OCI-LY1 (cell line): ENCODE measurements around the gene MCOLN1.

ENCODE experiments used
- H2AFZ ChIP-seq: fragments of 200-600 bp; sonication (generic), shearing (Covaris generic); 2 replicates; pipeline ENCODE4 v1.6.0; 2014; ENCODE audit warnings: antibody characterized with exemption, mild to moderate bottlenecking, low read length
- H3F3A ChIP-seq: fragments of 200-600 bp; sonication (generic), shearing (Covaris generic); 2 replicates; pipeline ENCODE4 v1.6.0; 2014; ENCODE audit warnings: mild to moderate bottlenecking, antibody characterized with exemption, low read length, moderate library complexity; ENCODE audit not compliant: insufficient read depth
- H3K27ac ChIP-seq: fragments of 200-600 bp; sonication (generic); 2 replicates; pipeline ENCODE4 v1.5.1; 2014; ENCODE audit warnings: low read length, mixed run types, mild to moderate bottlenecking, low read depth; ENCODE audit not compliant: poor library complexity, severe bottlenecking
- H3K27me3 ChIP-seq: fragments of 200-600 bp; sonication (generic); 2 replicates; pipeline ENCODE4 v1.6.0; 2014; ENCODE audit warnings: antibody characterized with exemption, mild to moderate bottlenecking, low read length, moderate library complexity; ENCODE audit not compliant: insufficient read depth
- H3K36me3 ChIP-seq: fragments of 200-600 bp; sonication (generic); 2 replicates; pipeline ENCODE4 v1.6.1; 2014; ENCODE audit warnings: mild to moderate bottlenecking, antibody characterized with exemption, low read length, moderate library complexity, mixed read lengths; ENCODE audit not compliant: insufficient read depth
- H3K4me1 ChIP-seq: fragments of 200-600 bp; sonication (generic); 2 replicates; pipeline ENCODE4 v1.5.1; 2014; ENCODE audit warnings: mild to moderate bottlenecking, low read length, moderate library complexity; ENCODE audit not compliant: insufficient read depth, severe bottlenecking
- H3K4me2 ChIP-seq: fragments of 200-600 bp; sonication (generic), shearing (Covaris generic); 2 replicates; pipeline ENCODE4 v1.6.1; 2014; ENCODE audit warnings: low read length
- H3K4me3 ChIP-seq: fragments of 200-600 bp; sonication (generic); 2 replicates; pipeline ENCODE4 v1.5.1; 2014; ENCODE audit warnings: low read length, low read depth, mild to moderate bottlenecking, mixed read lengths; ENCODE audit not compliant: poor library complexity, severe bottlenecking
- H3K79me2 ChIP-seq: fragments of 200-600 bp; shearing (Covaris generic); 2 replicates; pipeline ENCODE4 v1.6.1; 2016; ENCODE audit warnings: mixed run types, low read length, mixed read lengths; ENCODE audit not compliant: insufficient read depth
- H3K9ac ChIP-seq: fragments of 200-600 bp; sonication (generic), shearing (Covaris generic); 2 replicates; pipeline ENCODE4 v1.6.1; 2014; ENCODE audit warnings: mild to moderate bottlenecking, low read length, mixed read lengths
- H3K9me2 ChIP-seq: fragments of 200-600 bp; sonication (generic), shearing (Covaris generic); 2 replicates; pipeline ENCODE4 v1.6.1; 2014; ENCODE audit warnings: low read depth, mild to moderate bottlenecking, low read length, mixed read lengths
- H3K9me3 ChIP-seq: fragments of 200-600 bp; shearing (Covaris generic); 2 replicates; pipeline ENCODE4 v1.6.1; 2014; ENCODE audit warnings: low read length, mixed read lengths
- H4K20me1 ChIP-seq: fragments of 200-600 bp; sonication (generic), shearing (Covaris generic); 2 replicates; pipeline ENCODE4 v1.6.0; 2016; ENCODE audit warnings: mild to moderate bottlenecking, low read length; ENCODE audit not compliant: insufficient read depth
- EZH2 ChIP-seq: fragments of 200-600 bp; sonication (generic), shearing (Covaris generic); IDR thresholded peaks from 2 replicates; pipeline ENCODE4 v1.8.0; 2017; ENCODE audit warnings: borderline replicate concordance, mixed run types, mild to moderate bottlenecking, antibody characterized with exemption, low read length, moderate library complexity, mixed read lengths
- TF ChIP-seq, protein P1 (sequence below): fragments of 200-600 bp; sonication (generic), shearing (Covaris generic); IDR thresholded peaks from 2 replicates; pipeline ENCODE4 v1.5.1; 2017; ENCODE audit warnings: mild to moderate bottlenecking, antibody characterized with exemption, low read length, moderate library complexity, mixed read lengths

The MCOLN1 gene

DNA sequence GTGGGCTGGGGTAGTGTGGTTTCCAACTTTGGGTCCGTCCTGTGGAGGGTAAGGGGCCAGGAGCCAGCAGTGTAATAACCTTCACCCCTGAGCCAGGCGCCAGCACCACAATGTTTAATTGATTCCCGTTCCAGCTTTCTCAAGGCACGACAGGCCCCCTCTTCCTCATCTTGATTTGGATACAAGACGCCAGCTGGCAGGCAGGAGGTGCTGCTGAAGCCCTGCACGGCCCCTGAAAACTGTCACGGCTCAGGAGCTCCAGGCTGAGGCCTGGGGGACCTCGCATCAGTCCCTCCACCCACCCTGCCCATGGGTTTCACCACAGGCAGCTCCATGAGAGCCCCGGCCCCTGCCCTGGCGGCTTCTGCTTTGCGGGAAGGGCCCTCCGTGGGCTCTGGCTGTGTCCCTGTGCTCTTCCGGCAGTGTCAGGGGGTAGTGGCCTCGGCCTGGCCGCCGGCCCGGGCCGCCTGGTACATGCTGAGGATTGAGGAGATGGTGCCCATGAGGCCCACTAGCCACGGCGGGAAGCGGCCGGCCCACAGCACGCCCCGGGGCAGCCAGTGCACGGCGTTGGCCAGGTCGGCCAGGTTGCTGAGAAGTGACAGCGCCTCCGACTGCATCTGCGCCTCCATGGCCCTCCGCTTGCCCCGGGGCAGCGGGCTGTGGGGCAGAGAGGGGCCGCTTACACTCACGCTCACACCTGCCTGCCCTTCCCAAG lies 45.5 kb upstream of the MCOLN1 start:
- H3K4me1 ChIP-seq, result no peaks in the 10 kb centered on the region
- no peak overlapping the region for H3K27ac ChIP-seq
- H3K27me3 ChIP-seq, result peaks cover 7% of the 10 kb centered on the region; the same call in 1 of the 2 replicates
- no peaks in the 10 kb centered on the region for H3K9me3 ChIP-seq
- no peak overlapping the region for H3K4me3 ChIP-seq
- H4K20me1 ChIP-seq, result no peaks in the 10 kb centered on the region
- no peaks in the 10 kb centered on the region for H3K79me2 ChIP-seq
- no peak overlapping the region for H2AFZ ChIP-seq
- TF ChIP-seq, protein P1, sequence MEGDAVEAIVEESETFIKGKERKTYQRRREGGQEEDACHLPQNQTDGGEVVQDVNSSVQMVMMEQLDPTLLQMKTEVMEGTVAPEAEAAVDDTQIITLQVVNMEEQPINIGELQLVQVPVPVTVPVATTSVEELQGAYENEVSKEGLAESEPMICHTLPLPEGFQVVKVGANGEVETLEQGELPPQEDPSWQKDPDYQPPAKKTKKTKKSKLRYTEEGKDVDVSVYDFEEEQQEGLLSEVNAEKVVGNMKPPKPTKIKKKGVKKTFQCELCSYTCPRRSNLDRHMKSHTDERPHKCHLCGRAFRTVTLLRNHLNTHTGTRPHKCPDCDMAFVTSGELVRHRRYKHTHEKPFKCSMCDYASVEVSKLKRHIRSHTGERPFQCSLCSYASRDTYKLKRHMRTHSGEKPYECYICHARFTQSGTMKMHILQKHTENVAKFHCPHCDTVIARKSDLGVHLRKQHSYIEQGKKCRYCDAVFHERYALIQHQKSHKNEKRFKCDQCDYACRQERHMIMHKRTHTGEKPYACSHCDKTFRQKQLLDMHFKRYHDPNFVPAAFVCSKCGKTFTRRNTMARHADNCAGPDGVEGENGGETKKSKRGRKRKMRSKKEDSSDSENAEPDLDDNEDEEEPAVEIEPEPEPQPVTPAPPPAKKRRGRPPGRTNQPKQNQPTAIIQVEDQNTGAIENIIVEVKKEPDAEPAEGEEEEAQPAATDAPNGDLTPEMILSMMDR, result no peak
- TF ChIP-seq EZH2, result no peak
- H3F3A ChIP-seq, result no peaks in the 10 kb centered on the region
- H3K36me3 ChIP-seq, result peaks cover 22% of the 10 kb centered on the region
- H3K9me2 ChIP-seq, result no peaks in the 10 kb centered on the region
- H3K9ac ChIP-seq, result no peak overlapping the region
- H3K4me2 ChIP-seq, result no peak overlapping the region

DNA sequence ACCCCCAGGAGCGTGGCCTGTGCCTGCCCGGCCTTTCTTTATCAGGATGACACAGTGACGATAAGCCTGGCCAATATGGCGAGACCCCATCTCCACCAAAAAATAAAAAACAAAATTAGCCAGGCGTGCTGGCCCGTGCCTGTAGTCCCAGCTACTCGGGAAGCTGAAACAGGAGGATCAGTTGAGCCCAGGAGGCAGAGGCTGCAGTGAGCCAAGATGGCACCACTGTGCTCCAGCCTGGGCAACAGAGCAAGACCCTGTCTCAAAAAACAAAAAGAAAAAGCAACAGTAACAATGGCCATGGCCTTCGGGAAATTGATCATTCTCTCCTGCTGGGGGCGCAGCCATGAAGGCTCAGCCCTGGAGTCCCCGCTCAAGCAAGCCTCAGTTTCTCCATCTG lies 44.7 kb upstream of the MCOLN1 start:
- Histone ChIP-seq H2AFZ (no peak overlapping the region), H4K20me1 (no peaks in the 10 kb centered on the region), H3K27ac (no peak overlapping the region)

DNA sequence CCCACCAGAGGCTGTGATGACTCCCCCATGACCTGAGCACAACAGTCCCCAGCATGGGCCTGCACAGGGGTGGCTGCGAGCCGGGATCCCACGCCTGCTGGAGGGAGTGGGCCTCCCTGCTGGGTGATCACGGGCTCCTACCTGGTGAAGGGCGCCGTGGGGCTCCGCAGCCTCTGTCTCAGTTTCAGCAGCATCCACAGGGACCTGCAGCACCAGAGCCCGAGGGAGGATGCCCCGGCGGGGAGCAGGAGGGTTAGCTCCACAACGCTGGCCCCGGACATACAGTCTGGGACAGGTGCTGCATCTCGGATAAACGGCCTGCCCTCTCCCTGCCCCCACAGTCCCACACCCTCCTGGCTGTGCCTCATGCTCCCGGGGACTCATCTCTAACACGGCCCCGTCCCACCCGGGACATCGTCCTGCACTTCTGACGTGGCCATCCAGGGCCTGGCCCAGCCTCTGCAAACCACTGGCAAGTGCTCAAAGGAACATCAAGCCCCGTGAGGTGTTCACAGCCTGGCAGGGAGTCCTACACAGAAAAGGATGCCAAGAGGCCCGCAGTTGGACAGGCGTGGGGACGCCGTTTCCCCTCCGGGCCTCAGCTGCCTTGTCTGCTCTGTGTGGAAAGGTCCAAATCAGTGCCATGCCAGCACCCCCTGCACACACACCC lies 44.1 kb upstream of the MCOLN1 start:
- H3K27me3 ChIP-seq, result peaks cover 7% of the 10 kb centered on the region; the same call in 1 of the 2 replicates
- no peak overlapping the region for H3K4me2 ChIP-seq
- no peaks in the 10 kb centered on the region for H3K9me3 ChIP-seq
- no peak overlapping the region for H3K27ac ChIP-seq
- H3K4me1 ChIP-seq, result no peaks in the 10 kb centered on the region
- no peak for TF ChIP-seq EZH2
- TF ChIP-seq, protein P1, result no peak
- H3K9me2 ChIP-seq, result no peaks in the 10 kb centered on the region
- H4K20me1 ChIP-seq, result no peaks in the 10 kb centered on the region
- H2AFZ ChIP-seq, result no peak overlapping the region
- peaks cover 8% of the 10 kb centered on the region; the same call in 1 of the 2 replicates for H3K36me3 ChIP-seq
- no peak overlapping the region for H3K4me3 ChIP-seq
- H3K79me2 ChIP-seq, result no peaks in the 10 kb centered on the region
- no peaks in the 10 kb centered on the region for H3F3A ChIP-seq
- H3K9ac ChIP-seq, result no peak overlapping the region

More for the DNA sequence above, 44.7 kb upstream of the MCOLN1 start:
- no peaks in the 10 kb centered on the region for H3K9me2 ChIP-seq
- no peaks in the 10 kb centered on the region for H3K9me3 ChIP-seq
- H3K9ac ChIP-seq, result no peak overlapping the region
- H3K4me1 ChIP-seq, result no peaks in the 10 kb centered on the region
- peaks cover 14% of the 10 kb centered on the region for H3K36me3 ChIP-seq
- H3K4me2 ChIP-seq, result no peak overlapping the region
- peaks cover 7% of the 10 kb centered on the region; the same call in 1 of the 2 replicates for H3K27me3 ChIP-seq
- TF ChIP-seq, protein P1, result no peak
- no peak for TF ChIP-seq EZH2
- H3F3A ChIP-seq, result no peaks in the 10 kb centered on the region
- H3K79me2 ChIP-seq, result no peaks in the 10 kb centered on the region
- H3K4me3 ChIP-seq, result no peak overlapping the region
